Type B pancreatic cell (in vitro differentiated cells): ENCODE measurements around the gene PPP6R3. TPM values are rescaled to one million over a fixed set of nuclear protein-coding genes. Genes with fewer than 3 reads are reported as not detected.

Experiments
- DNase-seq: peaks from one replicate; pipeline ENCODE4 v3.0.0; 2021; ENCODE audit warnings: mixed read lengths; ENCODE audit not compliant: unreplicated experiment; ENCODE audit errors: extremely low spot score
- H3K27ac Mint-ChIP-seq: 2 replicates; pipeline ENCODE4 v1.8.0; 2021; ENCODE audit warnings: mild to moderate bottlenecking, mixed read lengths
- H3K27me3 Mint-ChIP-seq: 2 replicates; pipeline ENCODE4 v1.8.0; 2021; ENCODE audit warnings: mixed read lengths
- H3K36me3 Mint-ChIP-seq: 2 replicates; pipeline ENCODE4 v1.8.0; 2021; ENCODE audit warnings: mixed read lengths
- H3K4me1 Mint-ChIP-seq: one replicate; pipeline ENCODE4 v1.8.0; 2021; ENCODE audit warnings: mixed read lengths; ENCODE audit not compliant: unreplicated experiment
- H3K4me3 Mint-ChIP-seq: 2 replicates; pipeline ENCODE4 v1.8.0; 2021; ENCODE audit warnings: mild to moderate bottlenecking, mixed read lengths
- H3K9me3 Mint-ChIP-seq: 2 replicates; pipeline ENCODE4 v1.8.0; 2021; ENCODE audit warnings: mixed read lengths
- CTCF ChIP-seq: fragments of 200-600 bp; sonication (generic); conservative IDR thresholded peaks from 2 replicates; pipeline ENCODE4 v1.5.0; 2021; ENCODE audit warnings: antibody characterized with exemption, mild to moderate bottlenecking
- total RNA-seq: library from RNA; stranded (reverse); gene quantifications from 2 replicates; pipeline ENCODE4 v1.2.1, GENCODE V29; 2021; ENCODE audit warnings: low replicate concordance

PPP6R3 gene
- total RNA-seq, 1 donor from 2014 or later, result 104 TPM

- Mint-ChIP-seq H3K36me3 (peaks cover 27% of the 10 kb centered on the region), H3K4me1 (peaks cover 14% of the 10 kb centered on the region), H3K27me3 (no peaks in the 10 kb centered on the region), H3K27ac (no peak overlapping the region), H3K4me3 (no peak overlapping the region), H3K9me3 (no peaks in the 10 kb centered on the region)
- no peak for DNase-seq
- no peak for TF ChIP-seq CTCF
Observed at GRCh38 chr11:68416070-68416578, 44.4 kb upstream of the PPP6R3 start.

- H3K27ac Mint-ChIP-seq, result peak overlapping the region; percentile 36
- no peak for TF ChIP-seq CTCF
- H3K36me3 Mint-ChIP-seq, result peaks cover 26% of the 10 kb centered on the region
- H3K4me3 Mint-ChIP-seq, result no peak overlapping the region
- no peaks in the 10 kb centered on the region for H3K9me3 Mint-ChIP-seq
- H3K4me1 Mint-ChIP-seq, result peaks cover 19% of the 10 kb centered on the region
- no peak for DNase-seq
- no peaks in the 10 kb centered on the region for H3K27me3 Mint-ChIP-seq
Observed at GRCh38 chr11:68418648-68419047, 41.9 kb upstream of the PPP6R3 start.

GRCh38 chr11:68420171-68420570 is 40.4 kb upstream of the PPP6R3 start:
- TF ChIP-seq CTCF, result no peak
- no peaks in the 10 kb centered on the region for H3K9me3 Mint-ChIP-seq
- peaks cover 30% of the 10 kb centered on the region for H3K36me3 Mint-ChIP-seq
- no peaks in the 10 kb centered on the region for H3K27me3 Mint-ChIP-seq
- no peak overlapping the region for H3K27ac Mint-ChIP-seq
- H3K4me1 Mint-ChIP-seq, result peaks cover 19% of the 10 kb centered on the region
- no peak for DNase-seq
- H3K4me3 Mint-ChIP-seq, result no peak overlapping the region

- peaks cover 3% of the 10 kb centered on the region for H3K9me3 Mint-ChIP-seq
- H3K27me3 Mint-ChIP-seq, result no peaks in the 10 kb centered on the region
- peak; percentile 69 for DNase-seq
- TF ChIP-seq CTCF, result no peak
- H3K36me3 Mint-ChIP-seq, result peaks cover 25% of the 10 kb centered on the region
- H3K27ac Mint-ChIP-seq, result no peak overlapping the region
- H3K4me3 Mint-ChIP-seq, result no peak overlapping the region
- H3K4me1 Mint-ChIP-seq, result peaks cover 9% of the 10 kb centered on the region
Observed at GRCh38 chr11:68423481-68423880, 37.1 kb upstream of the PPP6R3 start.

- Mint-ChIP-seq H3K27ac (no peak overlapping the region), H3K27me3 (no peaks in the 10 kb centered on the region), H3K4me3 (no peak overlapping the region), H3K4me1 (peaks cover 4% of the 10 kb centered on the region), H3K9me3 (peaks cover 5% of the 10 kb centered on the region), H3K36me3 (peaks cover 23% of the 10 kb centered on the region)
- TF ChIP-seq CTCF, result no peak
- no peak for DNase-seq
Observed at GRCh38 chr11:68424101-68424632, 36.4 kb upstream of the PPP6R3 start.
